Ascending aorta (tissue), 2 donors: ENCODE data around the gene PDLIM7. TPM values are rescaled to one million over a fixed set of nuclear protein-coding genes. Genes with fewer than 3 reads are reported as not detected.
A peak's percentile ranks its signal among the peaks of the same experiment; 100 is the strongest.
"Not testable (repeated sequence)": the region's sequence is repeated elsewhere in the genome, so short reads cannot be mapped to it uniquely, and the experiment has no call there.

Experiments used
- DNase-seq, 2 donors: peaks; one replicate each; pipeline ENCODE4 v3.0.0-alpha.2; 2019; ENCODE audit warnings: low spot score in 2 of 2
- H3K27ac ChIP-seq, 2 donors: fragments of 200-600 bp; sonication (generic); one replicate each; pipeline ENCODE4 v1.5.1; 2016 to 2017; ENCODE audit warnings: mild to moderate bottlenecking in 1 of 2
- H3K27me3 ChIP-seq: fragments of 200-600 bp; sonication (generic); one replicate; pipeline ENCODE4 v1.5.1; 2017
- H3K36me3 ChIP-seq, 2 donors: fragments of 200-600 bp; sonication (generic); one replicate each; pipeline ENCODE4 v1.5.1; 2016
- H3K4me1 ChIP-seq, 2 donors: fragments of 200-600 bp; sonication (generic); one replicate each; pipeline ENCODE4 v1.5.1; 2016 to 2017; ENCODE audit warnings: mild to moderate bottlenecking in 1 of 2
- H3K4me3 ChIP-seq, 2 donors: fragments of 200-600 bp; sonication (generic); one replicate each; pipeline ENCODE4 v1.5.1; 2016 to 2017; ENCODE audit warnings: mild to moderate bottlenecking in 1 of 2
- H3K9me3 ChIP-seq, 2 donors: fragments of 200-600 bp; sonication (generic); one replicate each; pipeline ENCODE4 v1.5.1; 2016
- CTCF ChIP-seq, 3 experiments: fragments of 200-600 bp in 2 of 3; fragments of 450-650 bp in 1 of 3; sonication (generic) in 2 of 3; IDR thresholded peaks; one replicate each; pipeline ENCODE4 v1.5.1; 2016 to 2019; ENCODE audit warnings: antibody characterized with exemption in 3 of 3, mild to moderate bottlenecking in 1 of 3, moderate library complexity in 1 of 3
- intact Hi-C: fragments of 100-400 bp; cut with DNase I; formaldehyde crosslinking; loops from one replicate; pipeline ENCODE4 v1.15.1; 2023
- total RNA-seq: library from RNA; depleted of rRNA; stranded (reverse); fragments of >200 nt; gene quantifications from one replicate; pipeline ENCODE4 v1.1.0, GENCODE V29; 2016

PDLIM7 gene
- total RNA-seq, 1 donor from 2014 or later: 1,082 TPM

GRCh38 chr5:177539411-177539810 is 42.0 kb upstream of the PDLIM7 start:
- Histone ChIP-seq H3K27me3 (no peaks in the 10 kb centered on the region), H3K9me3 (no peaks in the 10 kb centered on the region), H3K36me3 (peaks cover 6 to 11% of the 10 kb centered on the region in 2 donors), H3K4me3 (no peak overlapping the region), H3K4me1 (peaks cover 37 to 71% of the 10 kb centered on the region in 2 donors), H3K27ac (peak overlapping the region; percentile 81 to 82)
- intact Hi-C loops: loop anchor here (1.0 kb wide), 1 partner anchor 14 kb away; no protein-coding TSS in a partner anchor
- DNase-seq: peak in 1 of 2 donors; percentile 77
- no peak for TF ChIP-seq CTCF (IDR thresholded peaks at IDR 0.05)

- Histone ChIP-seq H3K9me3 (no peaks in the 10 kb centered on the region), H3K27me3 (no peaks in the 10 kb centered on the region), H3K27ac (peak overlapping the region; percentile 81 to 82), H3K4me1 (peaks cover 36 to 66% of the 10 kb centered on the region in 2 donors), H3K4me3 (no peak overlapping the region), H3K36me3 (peaks cover 6 to 16% of the 10 kb centered on the region in 2 donors)
- no peak for TF ChIP-seq CTCF (IDR thresholded peaks at IDR 0.05)
- intact Hi-C loops: loop anchor here (1.0 kb wide), 1 partner anchor 14 kb away; no protein-coding TSS in a partner anchor
- DNase-seq: no peak
Measured at GRCh38 chr5:177538876-177539275, 41.5 kb upstream of the PDLIM7 start.

GRCh38 chr5:177537389-177538361 is 40.3 kb upstream of the PDLIM7 start:
- DNase-seq: peak in 1 of 2 donors; percentile 90
- Histone ChIP-seq H3K27me3 (no peaks in the 10 kb centered on the region), H3K9me3 (no peaks in the 10 kb centered on the region), H3K27ac (peak overlapping the region; percentile 81 to 82), H3K4me1 (peaks cover 32 to 54% of the 10 kb centered on the region in 2 donors), H3K36me3 (peaks cover 9 to 22% of the 10 kb centered on the region in 2 donors), H3K4me3 (peak overlapping the region in 1 of 2 donors; percentile 29)
- no peak for TF ChIP-seq CTCF (IDR thresholded peaks at IDR 0.05)
- intact Hi-C loops: loop anchor here (2.0 kb wide), 1 partner anchor 21 kb away; the partner anchor contains the start of gene DDX41

GRCh38 chr5:177536386-177536785 is 39.0 kb upstream of the PDLIM7 start:
- H3K36me3 ChIP-seq: peaks cover 21 to 34% of the 10 kb centered on the region in 2 donors
- no peak overlapping the region for H3K4me3 ChIP-seq
- TF ChIP-seq CTCF (IDR thresholded peaks at IDR 0.05): no peak
- peaks cover 29 to 53% of the 10 kb centered on the region in 2 donors for H3K4me1 ChIP-seq
- intact Hi-C loops: loop anchor here (2.0 kb wide), 1 partner anchor 20 kb away; the partner anchor contains the start of gene DDX41
- H3K27ac ChIP-seq: peak overlapping the region; percentile 81 to 82
- no peaks in the 10 kb centered on the region for H3K27me3 ChIP-seq
- no peaks in the 10 kb centered on the region for H3K9me3 ChIP-seq
- DNase-seq: no peak

- no peak for TF ChIP-seq CTCF (IDR thresholded peaks at IDR 0.05)
- intact Hi-C loops: no loop called here
- DNase-seq: no peak
- Histone ChIP-seq H3K9me3 (no peaks in the 10 kb centered on the region), H3K27me3 (no peaks in the 10 kb centered on the region), H3K27ac (peak overlapping the region; percentile 22 to 81), H3K4me3 (no peak overlapping the region), H3K4me1 (peaks cover 29 to 47% of the 10 kb centered on the region in 2 donors), H3K36me3 (peaks cover 32 to 46% of the 10 kb centered on the region in 2 donors)
Measured at GRCh38 chr5:177535125-177535524, 37.7 kb upstream of the PDLIM7 start.

GRCh38 chr5:177534433-177534832 is 37.0 kb upstream of the PDLIM7 start:
- H3K27ac ChIP-seq: peak overlapping the region in 1 of 2 donors; percentile 81
- H3K4me1 ChIP-seq: peaks cover 25 to 41% of the 10 kb centered on the region in 2 donors
- peaks cover 39 to 53% of the 10 kb centered on the region in 2 donors for H3K36me3 ChIP-seq

More at GRCh38 chr5:177534433-177534832, 37.0 kb upstream of the PDLIM7 start:
- H3K4me3 ChIP-seq, H3K9me3 ChIP-seq, intact Hi-C loops, H3K27me3 ChIP-seq, DNase-seq: not testable (repeated sequence)
